HAP-1 (cell line): ENCODE data around the gene FSTL4.

Experiments used
- DNase-seq, 2 experiments: peaks; one replicate each; pipeline ENCODE4 v3.0.0-alpha.2; 2016 to 2020; ENCODE audit warnings: low spot score in 2 of 2
- H3K27me3 ChIP-seq: fragments of 250-450 bp; sonication (Bioruptor Pico); 2 replicates; pipeline ENCODE4 v1.5.1; 2020; ENCODE audit warnings: low read depth, mild to moderate bottlenecking, moderate library complexity
- H3K36me3 ChIP-seq: fragments of 250-450 bp; sonication (Bioruptor Pico); replicated peaks from 2 replicates; pipeline ENCODE4 v1.5.1; 2020; ENCODE audit warnings: mild to moderate bottlenecking
- H3K4me1 ChIP-seq: fragments of 250-450 bp; sonication (Bioruptor Pico); 2 replicates; pipeline ENCODE4 v1.5.1; 2020; ENCODE audit warnings: mild to moderate bottlenecking
- H3K4me3 ChIP-seq: fragments of 250-450 bp; sonication (Bioruptor Pico); 2 replicates; pipeline ENCODE4 v1.5.1; 2020; ENCODE audit warnings: mild to moderate bottlenecking, moderate library complexity
- H3K9me3 ChIP-seq: fragments of 250-450 bp; sonication (Bioruptor Pico); 2 replicates; pipeline ENCODE4 v1.5.1; 2020; ENCODE audit warnings: mild to moderate bottlenecking, moderate library complexity
- in situ Hi-C: fragments of 300-500 bp; cut with MboI; formaldehyde crosslinking; loops from 3 replicates; pipeline ENCODE4 v1.14.3; 2020; ENCODE audit warnings: low sequenced_read_pairs, inconsistent platforms, mixed read lengths

The FSTL4 gene

GRCh38 chr5:133487093-133487492, 125.2 kb downstream of the FSTL4 start:
- H3K36me3 ChIP-seq: no peaks in the 10 kb centered on the region
- H3K9me3 ChIP-seq: no peaks in the 10 kb centered on the region
- H3K4me3 ChIP-seq: no peak overlapping the region
- in situ Hi-C loops: no loop called here
- no peak for DNase-seq
- no peaks in the 10 kb centered on the region for H3K4me1 ChIP-seq
- H3K27me3 ChIP-seq: no peaks in the 10 kb centered on the region; the same call in 1 of the 2 replicates

DNA sequence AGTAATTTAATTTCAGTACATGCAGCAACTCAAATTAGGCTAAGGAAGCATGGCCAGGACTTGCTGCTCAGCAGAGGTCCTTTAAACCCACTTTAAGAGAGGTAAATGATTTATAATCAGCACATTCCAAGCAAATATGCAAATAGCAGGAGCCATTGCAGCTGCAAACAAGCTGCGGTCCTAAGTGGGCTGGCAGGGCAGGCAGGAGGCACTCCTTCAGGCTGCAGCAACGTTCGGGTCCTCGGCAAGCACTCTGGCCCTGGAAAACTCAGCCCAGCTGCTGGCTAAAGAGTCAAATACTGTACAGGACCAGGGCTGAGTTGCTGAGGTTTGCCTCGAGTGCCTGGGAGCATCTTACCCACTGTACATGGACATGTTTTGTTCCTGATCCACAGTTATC, 126.9 kb downstream of the FSTL4 start:
- H3K9me3 ChIP-seq: no peaks in the 10 kb centered on the region
- H3K4me3 ChIP-seq: no peak overlapping the region
- no peaks in the 10 kb centered on the region for H3K36me3 ChIP-seq
- in situ Hi-C loops: no loop called here
- H3K4me1 ChIP-seq: no peaks in the 10 kb centered on the region
- no peak for DNase-seq
- no peaks in the 10 kb centered on the region; the same call in 1 of the 2 replicates for H3K27me3 ChIP-seq

GRCh38 chr5:133483406-133484090, 128.8 kb downstream of the FSTL4 start:
- Histone ChIP-seq H3K4me3 (no peak overlapping the region), H3K9me3 (no peaks in the 10 kb centered on the region), H3K27me3 (no peaks in the 10 kb centered on the region; the same call in 1 of the 2 replicates), H3K36me3 (no peaks in the 10 kb centered on the region), H3K4me1 (no peaks in the 10 kb centered on the region)
- DNase-seq: no peak
- in situ Hi-C loops: no loop called here

- no peaks in the 10 kb centered on the region for H3K36me3 ChIP-seq
- no peaks in the 10 kb centered on the region; the same call in 1 of the 2 replicates for H3K27me3 ChIP-seq
- in situ Hi-C loops: no loop called here
- H3K4me3 ChIP-seq: no peak overlapping the region
- H3K9me3 ChIP-seq: no peaks in the 10 kb centered on the region
- no peak for DNase-seq
- H3K4me1 ChIP-seq: no peaks in the 10 kb centered on the region
Measured at GRCh38 chr5:133482028-133482427, 130.3 kb downstream of the FSTL4 start.

DNA sequence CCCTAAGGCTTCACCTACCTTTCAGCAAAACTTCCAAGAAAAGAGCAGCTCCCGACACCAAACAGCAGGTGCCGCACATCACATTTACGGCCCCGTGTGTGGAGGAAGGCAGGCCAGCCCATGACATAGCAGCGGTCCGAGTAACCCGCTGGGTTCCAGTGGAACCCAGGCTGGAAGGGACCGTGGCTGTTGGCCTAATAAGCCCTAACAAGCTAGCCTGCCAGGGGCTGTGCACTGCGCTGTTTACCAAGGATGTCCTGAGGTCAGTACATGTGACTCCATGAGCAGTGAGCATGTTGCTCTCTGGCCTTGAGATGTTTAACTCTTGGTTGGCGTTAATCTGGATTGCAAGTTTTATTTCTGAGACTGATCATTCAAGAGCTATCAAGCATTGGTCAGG, 131.5 kb downstream of the FSTL4 start:
- Histone ChIP-seq H3K4me3 (no peak overlapping the region), H3K9me3 (no peaks in the 10 kb centered on the region), H3K27me3 (no peaks in the 10 kb centered on the region; the same call in 1 of the 2 replicates), H3K36me3 (no peaks in the 10 kb centered on the region), H3K4me1 (no peaks in the 10 kb centered on the region)
- in situ Hi-C loops: no loop called here
- no peak for DNase-seq

DNA sequence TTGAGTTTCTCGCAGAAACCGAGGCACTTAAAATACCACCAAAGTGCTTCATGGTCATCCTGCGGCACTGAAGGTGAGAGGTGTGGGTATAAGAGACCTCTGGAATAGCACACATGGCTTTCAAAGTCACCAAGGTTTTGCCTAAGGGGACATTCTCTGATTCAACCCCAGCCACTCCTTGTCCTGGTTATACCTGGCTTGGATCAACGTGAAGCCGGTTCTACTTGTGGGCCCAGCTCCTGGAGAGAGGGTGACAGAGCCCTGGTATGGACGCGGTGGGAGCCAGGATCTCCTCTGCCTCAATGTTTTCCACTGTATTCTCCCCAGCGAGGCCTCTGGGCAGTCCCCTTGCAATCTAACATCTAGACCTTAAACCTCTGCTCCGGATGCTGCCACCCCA, 132.0 kb downstream of the FSTL4 start:
- Histone ChIP-seq H3K36me3 (no peaks in the 10 kb centered on the region), H3K9me3 (no peaks in the 10 kb centered on the region), H3K27me3 (peaks cover 2% of the 10 kb centered on the region; the same call in 1 of the 2 replicates), H3K4me3 (no peak overlapping the region), H3K4me1 (no peaks in the 10 kb centered on the region)
- in situ Hi-C loops: no loop called here
- DNase-seq: no peak

DNA sequence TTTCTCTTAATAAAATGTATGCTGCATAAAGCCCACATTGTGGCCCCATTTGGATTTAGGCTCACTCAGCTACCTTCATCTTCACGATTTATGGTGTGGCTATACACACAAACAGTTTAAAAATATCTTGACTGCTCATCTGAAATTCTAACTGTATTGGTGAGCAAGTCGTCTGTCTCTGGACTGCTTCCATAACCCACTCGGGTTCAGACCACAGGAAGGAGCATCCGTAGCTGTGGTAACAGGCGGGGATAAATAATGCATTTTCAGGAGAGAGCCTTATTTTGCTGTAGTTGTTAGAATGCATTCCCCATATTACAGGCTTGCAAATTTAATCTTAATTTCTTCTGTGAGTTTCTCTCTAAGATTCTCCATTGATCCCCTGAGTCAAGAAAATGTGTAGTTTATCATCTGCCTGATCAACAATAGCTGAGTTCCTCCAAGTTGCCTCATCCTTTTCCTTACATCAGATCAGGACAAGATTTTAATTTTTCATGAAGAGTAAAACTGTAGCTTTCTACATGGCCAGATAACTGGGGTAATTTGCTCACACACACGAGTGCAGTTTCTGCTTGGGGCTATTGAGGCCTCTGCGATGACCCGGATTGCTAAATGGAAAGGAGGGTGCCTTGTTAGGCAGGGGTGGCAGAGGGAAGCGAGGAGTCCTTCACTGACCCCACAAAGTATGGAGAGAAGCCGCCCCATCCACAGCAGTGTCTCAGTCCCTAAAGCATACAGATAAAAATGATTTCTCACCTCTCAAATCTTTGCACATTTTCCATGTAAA, 133.9 kb downstream of the FSTL4 start:
- Histone ChIP-seq H3K27me3 (peaks cover 2% of the 10 kb centered on the region; the same call in 1 of the 2 replicates), H3K36me3 (no peaks in the 10 kb centered on the region), H3K4me1 (no peaks in the 10 kb centered on the region), H3K9me3 (no peaks in the 10 kb centered on the region), H3K4me3 (no peak overlapping the region)
- in situ Hi-C loops: no loop called here
- DNase-seq: no peak

- in situ Hi-C loops: no loop called here
- no peaks in the 10 kb centered on the region for H3K4me1 ChIP-seq
- no peak overlapping the region for H3K4me3 ChIP-seq
- DNase-seq: no peak
- no peaks in the 10 kb centered on the region for H3K9me3 ChIP-seq
- H3K36me3 ChIP-seq: no peaks in the 10 kb centered on the region
- peaks cover 2% of the 10 kb centered on the region; the same call in 1 of the 2 replicates for H3K27me3 ChIP-seq
Measured at GRCh38 chr5:133475986-133476385, 136.4 kb downstream of the FSTL4 start.

- no peaks in the 10 kb centered on the region for H3K9me3 ChIP-seq
- no peaks in the 10 kb centered on the region for H3K36me3 ChIP-seq
- DNase-seq: no peak
- H3K4me3 ChIP-seq: no peak overlapping the region
- in situ Hi-C loops: no loop called here
- peaks cover 4% of the 10 kb centered on the region; the same call in 1 of the 2 replicates for H3K27me3 ChIP-seq
- no peaks in the 10 kb centered on the region for H3K4me1 ChIP-seq
Measured at GRCh38 chr5:133474851-133475590, 137.3 kb downstream of the FSTL4 start.

GRCh38 chr5:133473291-133473690, 139.1 kb downstream of the FSTL4 start:
- no peaks in the 10 kb centered on the region for H3K4me1 ChIP-seq
- DNase-seq: no peak

GRCh38 chr5:133472829-133473228, 139.5 kb downstream of the FSTL4 start:
- in situ Hi-C loops: no loop called here
- DNase-seq: no peak
- Histone ChIP-seq H3K36me3 (no peaks in the 10 kb centered on the region), H3K27me3 (peaks cover 4% of the 10 kb centered on the region; the same call in 1 of the 2 replicates), H3K9me3 (no peaks in the 10 kb centered on the region), H3K4me1 (no peaks in the 10 kb centered on the region), H3K4me3 (no peak overlapping the region)

More at GRCh38 chr5:133473291-133473690, 139.1 kb downstream of the FSTL4 start:
- in situ Hi-C loops: no loop called here
- H3K9me3 ChIP-seq: no peaks in the 10 kb centered on the region
- peaks cover 4% of the 10 kb centered on the region; the same call in 1 of the 2 replicates for H3K27me3 ChIP-seq
- no peak overlapping the region for H3K4me3 ChIP-seq
- H3K36me3 ChIP-seq: no peaks in the 10 kb centered on the region

GRCh38 chr5:133471699-133472098, 140.6 kb downstream of the FSTL4 start:
- Histone ChIP-seq H3K27me3 (peaks cover 4% of the 10 kb centered on the region; the same call in 1 of the 2 replicates), H3K4me1 (no peaks in the 10 kb centered on the region), H3K36me3 (no peaks in the 10 kb centered on the region), H3K9me3 (no peaks in the 10 kb centered on the region), H3K4me3 (no peak overlapping the region)
- DNase-seq: no peak
- in situ Hi-C loops: no loop called here

DNA sequence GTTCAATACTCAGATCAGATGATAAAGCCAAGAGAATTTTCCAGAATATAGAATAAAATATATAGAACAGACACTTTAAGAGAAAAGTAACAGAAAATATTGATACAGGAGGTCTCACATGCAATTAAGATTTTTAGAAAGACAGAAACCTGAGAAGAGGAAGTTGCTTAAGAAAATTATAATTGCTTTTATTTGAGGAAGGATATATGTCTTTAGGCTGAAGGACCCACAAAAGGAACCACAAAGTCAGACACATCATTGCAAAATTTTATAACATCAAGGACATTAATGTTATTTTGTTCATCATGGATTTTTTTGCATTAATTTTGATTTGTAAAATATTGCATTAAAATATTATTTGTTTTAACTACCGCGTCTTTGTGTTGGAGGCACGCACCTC, 141.5 kb downstream of the FSTL4 start:
- Histone ChIP-seq H3K4me1 (no peaks in the 10 kb centered on the region), H3K27me3 (0 out of 2 replicates have a peak, but pooled peaks cover 4% of the 10 kb centered on the region), H3K9me3 (no peaks in the 10 kb centered on the region), H3K4me3 (no peak overlapping the region), H3K36me3 (no peaks in the 10 kb centered on the region)
- no peak for DNase-seq
- in situ Hi-C loops: no loop called here
